ENCODE data around the gene PARD3B. TPM values are rescaled to one million over a fixed set of nuclear protein-coding genes. Genes with fewer than 3 reads are reported as not detected.

The PARD3B gene
- total and polyA plus RNA-seq, 2 experiments from 2014 or later: 3.5 to 4.4 TPM

DNA sequence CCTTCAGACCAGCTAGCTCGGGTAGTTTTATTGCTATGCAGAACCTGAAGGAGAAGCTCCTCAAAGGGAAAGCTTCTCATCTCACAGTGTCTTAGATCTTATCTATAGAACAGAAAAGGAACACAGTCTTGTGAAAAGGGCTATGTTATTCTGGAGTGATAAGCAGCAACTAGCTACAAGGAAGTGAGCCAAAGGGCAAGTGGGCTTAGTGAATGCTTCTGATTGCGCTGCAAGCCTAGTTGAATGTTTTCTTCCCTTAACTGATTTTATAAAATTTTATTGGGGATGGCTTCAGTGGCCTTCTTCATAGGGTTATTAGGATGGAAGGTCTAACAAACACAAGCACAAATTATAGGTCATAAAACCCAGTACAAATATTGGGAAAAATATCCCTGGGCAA lies 400.1 kb downstream of the PARD3B start:
- Mint-ChIP-seq H3K9me3 (no peaks in the 10 kb centered on the region; the same call in 2 of the 3 replicates), H3K36me3 (ENCODE audit: low read depth) (peaks cover 5% of the 10 kb centered on the region; the same call in 1 of the 3 replicates), H3K27ac (no peak overlapping the region), H3K4me3 (no peak overlapping the region), H3K27me3 (ENCODE audit: insufficient read depth, low read depth, poor library complexity) (peaks cover 2% of the 10 kb centered on the region), H3K4me1 (no peaks in the 10 kb centered on the region)
- DNase-seq (ENCODE audit: low spot score) (no peak), ATAC-seq (no peak)
- no peak overlapping the region for H3K4me2 ChIP-seq
- peaks cover 10% of the 10 kb centered on the region for H3K9me2 ChIP-seq (ENCODE audit: insufficient read depth)
- no peaks in the 10 kb centered on the region for H3K36me3 ChIP-seq (ENCODE audit: insufficient read depth)
- H3K27me3 ChIP-seq (ENCODE audit: insufficient read depth): no peaks in the 10 kb centered on the region
- TF ChIP-seq POLR2AphosphoS5 (IDR thresholded peaks at IDR 0.05; ENCODE audit: low read depth): no peak
- no peak for TF ChIP-seq CREB1 (CRISPR knock-in tag; IDR thresholded peaks at IDR 0.05; ENCODE audit: low read depth)
- no peak for TF ChIP-seq REST (IDR thresholded peaks at IDR 0.05; ENCODE audit: unreplicated experiment)
- no peak for TF ChIP-seq STAT1 (IDR thresholded peaks at IDR 0.05; ENCODE audit: unreplicated experiment)
- no peak for TF ChIP-seq EZH2 (IDR thresholded peaks at IDR 0.05; ENCODE audit: low read depth, unreplicated experiment)
- TF ChIP-seq, protein P1, sequence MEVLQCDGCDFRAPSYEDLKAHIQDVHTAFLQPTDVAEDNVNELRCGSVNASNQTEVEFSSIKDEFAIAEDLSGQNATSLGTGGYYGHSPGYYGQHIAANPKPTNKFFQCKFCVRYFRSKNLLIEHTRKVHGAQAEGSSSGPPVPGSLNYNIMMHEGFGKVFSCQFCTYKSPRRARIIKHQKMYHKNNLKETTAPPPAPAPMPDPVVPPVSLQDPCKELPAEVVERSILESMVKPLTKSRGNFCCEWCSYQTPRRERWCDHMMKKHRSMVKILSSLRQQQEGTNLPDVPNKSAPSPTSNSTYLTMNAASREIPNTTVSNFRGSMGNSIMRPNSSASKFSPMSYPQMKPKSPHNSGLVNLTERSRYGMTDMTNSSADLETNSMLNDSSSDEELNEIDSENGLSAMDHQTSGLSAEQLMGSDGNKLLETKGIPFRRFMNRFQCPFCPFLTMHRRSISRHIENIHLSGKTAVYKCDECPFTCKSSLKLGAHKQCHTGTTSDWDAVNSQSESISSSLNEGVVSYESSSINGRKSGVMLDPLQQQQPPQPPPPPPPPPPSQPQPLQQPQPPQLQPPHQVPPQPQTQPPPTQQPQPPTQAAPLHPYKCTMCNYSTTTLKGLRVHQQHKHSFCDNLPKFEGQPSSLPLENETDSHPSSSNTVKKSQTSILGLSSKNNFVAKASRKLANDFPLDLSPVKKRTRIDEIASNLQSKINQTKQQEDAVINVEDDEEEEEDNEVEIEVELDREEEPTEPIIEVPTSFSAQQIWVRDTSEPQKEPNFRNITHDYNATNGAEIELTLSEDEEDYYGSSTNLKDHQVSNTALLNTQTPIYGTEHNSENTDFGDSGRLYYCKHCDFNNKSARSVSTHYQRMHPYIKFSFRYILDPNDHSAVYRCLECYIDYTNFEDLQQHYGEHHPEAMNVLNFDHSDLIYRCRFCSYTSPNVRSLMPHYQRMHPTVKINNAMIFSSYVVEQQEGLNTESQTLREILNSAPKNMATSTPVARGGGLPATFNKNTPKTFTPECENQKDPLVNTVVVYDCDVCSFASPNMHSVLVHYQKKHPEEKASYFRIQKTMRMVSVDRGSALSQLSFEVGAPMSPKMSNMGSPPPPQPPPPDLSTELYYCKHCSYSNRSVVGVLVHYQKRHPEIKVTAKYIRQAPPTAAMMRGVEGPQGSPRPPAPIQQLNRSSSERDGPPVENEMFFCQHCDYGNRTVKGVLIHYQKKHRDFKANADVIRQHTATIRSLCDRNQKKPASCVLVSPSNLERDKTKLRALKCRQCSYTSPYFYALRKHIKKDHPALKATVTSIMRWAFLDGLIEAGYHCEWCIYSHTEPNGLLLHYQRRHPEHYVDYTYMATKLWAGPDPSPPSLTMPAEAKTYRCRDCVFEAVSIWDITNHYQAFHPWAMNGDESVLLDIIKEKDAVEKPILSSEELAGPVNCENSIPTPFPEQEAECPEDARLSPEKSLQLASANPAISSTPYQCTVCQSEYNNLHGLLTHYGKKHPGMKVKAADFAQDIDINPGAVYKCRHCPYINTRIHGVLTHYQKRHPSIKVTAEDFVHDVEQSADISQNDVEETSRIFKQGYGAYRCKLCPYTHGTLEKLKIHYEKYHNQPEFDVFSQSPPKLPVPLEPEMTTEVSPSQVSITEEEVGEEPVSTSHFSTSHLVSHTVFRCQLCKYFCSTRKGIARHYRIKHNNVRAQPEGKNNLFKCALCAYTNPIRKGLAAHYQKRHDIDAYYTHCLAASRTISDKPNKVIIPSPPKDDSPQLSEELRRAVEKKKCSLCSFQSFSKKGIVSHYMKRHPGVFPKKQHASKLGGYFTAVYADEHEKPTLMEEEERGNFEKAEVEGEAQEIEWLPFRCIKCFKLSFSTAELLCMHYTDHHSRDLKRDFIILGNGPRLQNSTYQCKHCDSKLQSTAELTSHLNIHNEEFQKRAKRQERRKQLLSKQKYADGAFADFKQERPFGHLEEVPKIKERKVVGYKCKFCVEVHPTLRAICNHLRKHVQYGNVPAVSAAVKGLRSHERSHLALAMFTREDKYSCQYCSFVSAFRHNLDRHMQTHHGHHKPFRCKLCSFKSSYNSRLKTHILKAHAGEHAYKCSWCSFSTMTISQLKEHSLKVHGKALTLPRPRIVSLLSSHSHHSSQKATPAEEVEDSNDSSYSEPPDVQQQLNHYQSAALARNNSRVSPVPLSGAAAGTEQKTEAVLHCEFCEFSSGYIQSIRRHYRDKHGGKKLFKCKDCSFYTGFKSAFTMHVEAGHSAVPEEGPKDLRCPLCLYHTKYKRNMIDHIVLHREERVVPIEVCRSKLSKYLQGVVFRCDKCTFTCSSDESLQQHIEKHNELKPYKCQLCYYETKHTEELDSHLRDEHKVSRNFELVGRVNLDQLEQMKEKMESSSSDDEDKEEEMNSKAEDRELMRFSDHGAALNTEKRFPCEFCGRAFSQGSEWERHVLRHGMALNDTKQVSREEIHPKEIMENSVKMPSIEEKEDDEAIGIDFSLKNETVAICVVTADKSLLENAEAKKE (CRISPR knock-in tag; IDR thresholded peaks at IDR 0.05): no peak
- no peak for TF ChIP-seq JUNB (IDR thresholded peaks at IDR 0.05; ENCODE audit: unreplicated experiment)
- TF ChIP-seq EZH2phosphoT487 (IDR thresholded peaks at IDR 0.05; ENCODE audit: unreplicated experiment): no peak
- no peak for TF ChIP-seq ZNF114 (CRISPR knock-in tag; IDR thresholded peaks at IDR 0.05)
- TF ChIP-seq ZNF331 (CRISPR knock-in tag; IDR thresholded peaks at IDR 0.05; ENCODE audit: low read depth): no peak
- TF ChIP-seq ETS1 (IDR thresholded peaks at IDR 0.05): no peak
- TF ChIP-seq CTCF (conservative IDR thresholded peaks at IDR 0.05; ENCODE audit: low read depth in 2 of 2): no peak
- no peak for TF ChIP-seq NANOG (IDR thresholded peaks at IDR 0.05; ENCODE audit: borderline replicate concordance)
- no peaks in the 10 kb centered on the region for H3K79me2 ChIP-seq (replicated peaks; ENCODE audit: insufficient read depth)
- H3F3A ChIP-seq (replicated peaks; ENCODE audit: low read depth): no peaks in the 10 kb centered on the region
- no peak overlapping the region for H3K27ac ChIP-seq (ENCODE audit: low read depth)
- H4K20me1 ChIP-seq (replicated peaks; ENCODE audit: insufficient read depth): no peaks in the 10 kb centered on the region
- no peak overlapping the region for H3K4me3 ChIP-seq
- no peak overlapping the region for H2AFZ ChIP-seq
- no peaks in the 10 kb centered on the region for H3K4me1 ChIP-seq (ENCODE audit: insufficient read depth)
